Measurements from ENCODE around the gene GDPD5. TPM values are rescaled to one million over a fixed set of nuclear protein-coding genes. Genes with fewer than 3 reads are reported as not detected.

GDPD5 gene
- total and polyA plus RNA-seq, 4 donors = 6.2 to 24.7 (median 12.0) TPM

- H3K4me3 ChIP-seq = no peak overlapping the region
Measured at GRCh38 chr11:75543806-75544205, 18.1 kb upstream of the GDPD5 start.

GRCh38 chr11:75542088-75542438, 16.3 kb upstream of the GDPD5 start:
- H3K27ac ChIP-seq (ENCODE audit: low read depth in 1 of 2, low read length in 1 of 2) = no peak overlapping the region
- ATAC-seq (ENCODE audit: insufficient read depth, low FRiP score) = no peak
- no peak for DNase-seq
- no peaks in the 10 kb centered on the region for H3K4me1 ChIP-seq (ENCODE audit: control insufficient read depth in 5 of 5, insufficient read depth in 5 of 5, low read length in 5 of 5)
- no peaks in the 10 kb centered on the region for H3K36me3 ChIP-seq (ENCODE audit: control insufficient read depth in 4 of 4, insufficient read depth in 4 of 4, low read length in 4 of 4)
- no peak overlapping the region for H3K9ac ChIP-seq (ENCODE audit: insufficient read depth in 1 of 2, low read length in 2 of 2)
- no peak for TF ChIP-seq CTCF (IDR thresholded peaks at IDR 0.05; ENCODE audit: control extremely low read depth, extremely low read depth)
- WGBS, 2 donors = 84 to 96% methylated on average over 1 of the region's 1 CpG
- no peak overlapping the region for H3K4me3 ChIP-seq
- no peaks in the 10 kb centered on the region for H3K9me3 ChIP-seq (ENCODE audit: control insufficient read depth in 4 of 4, insufficient read depth in 3 of 4, low read length in 3 of 4)
- no peaks in the 10 kb centered on the region for H3K27me3 ChIP-seq (ENCODE audit: control insufficient read depth in 3 of 3, insufficient read depth in 3 of 3, low read length in 2 of 3)

More at GRCh38 chr11:75543806-75544205, 18.1 kb upstream of the GDPD5 start:
- Histone ChIP-seq H3K9ac (ENCODE audit: insufficient read depth in 1 of 2, low read length in 2 of 2) (no peak overlapping the region), H3K27me3 (ENCODE audit: control insufficient read depth in 3 of 3, insufficient read depth in 3 of 3, low read length in 2 of 3) (no peaks in the 10 kb centered on the region), H3K27ac (ENCODE audit: low read depth in 1 of 2, low read length in 1 of 2) (no peak overlapping the region), H3K36me3 (ENCODE audit: control insufficient read depth in 4 of 4, insufficient read depth in 4 of 4, low read length in 4 of 4) (no peaks in the 10 kb centered on the region), H3K4me1 (ENCODE audit: control insufficient read depth in 5 of 5, insufficient read depth in 5 of 5, low read length in 5 of 5) (peaks cover 0 to 10% (median 4%) of the 10 kb centered on the region in 5 donors), H3K9me3 (ENCODE audit: control insufficient read depth in 4 of 4, insufficient read depth in 3 of 4, low read length in 3 of 4) (no peaks in the 10 kb centered on the region)
- WGBS, 2 donors = 94 to 95% methylated on average over 6 of the region's 6 CpGs
- DNase-seq = no peak
- TF ChIP-seq CTCF (IDR thresholded peaks at IDR 0.05; ENCODE audit: control extremely low read depth, extremely low read depth) = no peak
- ATAC-seq (ENCODE audit: insufficient read depth, low FRiP score) = no peak

- TF ChIP-seq CTCF (IDR thresholded peaks at IDR 0.05; ENCODE audit: control extremely low read depth, extremely low read depth) = no peak
- no peak for DNase-seq
- Histone ChIP-seq H3K36me3 (ENCODE audit: control insufficient read depth in 4 of 4, insufficient read depth in 4 of 4, low read length in 4 of 4) (no peaks in the 10 kb centered on the region), H3K9me3 (ENCODE audit: control insufficient read depth in 4 of 4, insufficient read depth in 3 of 4, low read length in 3 of 4) (no peaks in the 10 kb centered on the region), H3K4me3 (no peak overlapping the region), H3K4me1 (ENCODE audit: control insufficient read depth in 5 of 5, insufficient read depth in 5 of 5, low read length in 5 of 5) (no peaks in the 10 kb centered on the region), H3K27me3 (ENCODE audit: control insufficient read depth in 3 of 3, insufficient read depth in 3 of 3, low read length in 2 of 3) (no peaks in the 10 kb centered on the region), H3K9ac (ENCODE audit: insufficient read depth in 1 of 2, low read length in 2 of 2) (no peak overlapping the region), H3K27ac (ENCODE audit: low read depth in 1 of 2, low read length in 1 of 2) (no peak overlapping the region)
- WGBS, 2 donors = 93 to 95% methylated on average over 4 of the region's 4 CpGs
- ATAC-seq (ENCODE audit: insufficient read depth, low FRiP score) = no peak
Measured at GRCh38 chr11:75541193-75542087, 15.7 kb upstream of the GDPD5 start.
